Measurements from ENCODE around the gene PRRX1.

Gene PRRX1

DNA sequence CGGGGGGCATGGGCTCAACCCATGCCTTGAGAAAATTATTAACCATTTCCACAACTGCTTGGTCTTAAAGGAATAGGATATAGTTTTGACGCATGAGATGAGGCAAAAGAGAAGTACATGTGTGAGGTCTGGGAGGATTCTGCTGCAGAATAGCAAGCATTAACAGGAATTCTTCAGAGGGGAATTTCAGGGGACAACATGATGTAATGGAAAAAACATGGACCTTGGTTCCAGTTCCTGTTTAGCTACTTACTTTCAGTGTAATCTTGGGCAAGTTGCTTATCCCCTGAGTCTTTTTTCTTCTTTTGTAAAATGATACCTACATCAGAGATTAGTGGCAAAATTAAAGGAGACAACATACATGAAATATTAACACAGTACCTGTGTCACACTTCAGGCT lies 85.6 kb downstream of the PRRX1 start:
- peaks cover 0 to 8% (median 1%) of the 10 kb centered on the region in 4 donors for H3K4me1 ChIP-seq
- H3K27me3 ChIP-seq: no peaks in the 10 kb centered on the region
- intact Hi-C loops (cut with DNase I; ENCODE audit: low total_unique reads): no loop called here
- H3K4me3 ChIP-seq: no peak overlapping the region
- no peaks in the 10 kb centered on the region for H3K9me3 ChIP-seq
- no peak overlapping the region for H3K27ac ChIP-seq
- no peaks in the 10 kb centered on the region for H3K36me3 ChIP-seq
- no peak for DNase-seq
- TF ChIP-seq, protein P1, sequence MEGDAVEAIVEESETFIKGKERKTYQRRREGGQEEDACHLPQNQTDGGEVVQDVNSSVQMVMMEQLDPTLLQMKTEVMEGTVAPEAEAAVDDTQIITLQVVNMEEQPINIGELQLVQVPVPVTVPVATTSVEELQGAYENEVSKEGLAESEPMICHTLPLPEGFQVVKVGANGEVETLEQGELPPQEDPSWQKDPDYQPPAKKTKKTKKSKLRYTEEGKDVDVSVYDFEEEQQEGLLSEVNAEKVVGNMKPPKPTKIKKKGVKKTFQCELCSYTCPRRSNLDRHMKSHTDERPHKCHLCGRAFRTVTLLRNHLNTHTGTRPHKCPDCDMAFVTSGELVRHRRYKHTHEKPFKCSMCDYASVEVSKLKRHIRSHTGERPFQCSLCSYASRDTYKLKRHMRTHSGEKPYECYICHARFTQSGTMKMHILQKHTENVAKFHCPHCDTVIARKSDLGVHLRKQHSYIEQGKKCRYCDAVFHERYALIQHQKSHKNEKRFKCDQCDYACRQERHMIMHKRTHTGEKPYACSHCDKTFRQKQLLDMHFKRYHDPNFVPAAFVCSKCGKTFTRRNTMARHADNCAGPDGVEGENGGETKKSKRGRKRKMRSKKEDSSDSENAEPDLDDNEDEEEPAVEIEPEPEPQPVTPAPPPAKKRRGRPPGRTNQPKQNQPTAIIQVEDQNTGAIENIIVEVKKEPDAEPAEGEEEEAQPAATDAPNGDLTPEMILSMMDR (IDR thresholded peaks at IDR 0.05): no peak

DNA sequence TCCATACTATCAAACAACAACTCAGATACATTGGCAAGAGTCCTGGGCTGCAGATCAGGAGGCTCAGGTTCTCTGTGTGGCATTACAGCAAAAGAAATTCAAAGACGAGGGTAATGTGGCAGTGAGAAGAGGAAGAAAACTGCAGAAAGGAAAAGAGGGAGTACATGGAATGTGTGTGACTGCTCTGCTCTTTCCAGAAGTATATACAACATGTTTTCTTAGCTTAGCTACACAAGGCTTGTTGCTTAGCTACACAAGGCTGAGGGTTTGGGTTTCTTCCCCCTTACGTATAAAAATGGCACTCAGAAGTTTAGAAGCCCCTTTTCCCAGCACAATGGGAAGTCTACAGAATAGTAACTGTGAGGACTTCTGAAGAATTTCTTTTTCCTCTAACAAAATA lies 86.0 kb downstream of the PRRX1 start:
- intact Hi-C loops (cut with DNase I; ENCODE audit: low total_unique reads): no loop called here
- no peaks in the 10 kb centered on the region for H3K36me3 ChIP-seq
- H3K9me3 ChIP-seq: no peaks in the 10 kb centered on the region
- peaks cover 0 to 8% (median 1%) of the 10 kb centered on the region in 4 donors for H3K4me1 ChIP-seq
- H3K27ac ChIP-seq: no peak overlapping the region
- H3K27me3 ChIP-seq: no peaks in the 10 kb centered on the region
- DNase-seq: no peak
- no peak overlapping the region for H3K4me3 ChIP-seq
- TF ChIP-seq, protein P1 (IDR thresholded peaks at IDR 0.05): no peak

DNA sequence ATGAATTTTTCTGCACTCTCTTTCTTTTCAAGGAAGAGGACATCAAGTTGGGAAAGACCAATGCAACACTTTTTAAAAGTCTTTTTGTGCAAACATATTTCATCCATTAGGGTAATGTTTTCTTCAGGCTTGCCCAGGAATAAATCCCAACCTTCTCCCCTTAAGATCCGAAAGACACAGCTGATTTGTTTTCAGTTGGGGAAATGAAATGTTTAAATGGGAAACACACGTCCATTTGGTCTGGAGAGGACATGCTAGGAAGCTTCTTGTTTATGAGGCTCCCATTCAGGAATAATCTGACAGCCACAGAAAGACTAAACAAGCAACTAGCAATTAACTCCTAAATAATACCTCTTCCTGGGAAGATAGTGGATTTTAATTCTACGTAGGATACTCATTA lies 91.9 kb downstream of the PRRX1 start:
- Histone ChIP-seq H3K36me3 (no peaks in the 10 kb centered on the region), H3K27ac (no peak overlapping the region), H3K4me3 (no peak overlapping the region), H3K4me1 (no peaks in the 10 kb centered on the region), H3K9me3 (no peaks in the 10 kb centered on the region), H3K27me3 (no peaks in the 10 kb centered on the region)
- TF ChIP-seq, protein P1 (IDR thresholded peaks at IDR 0.05): no peak
- intact Hi-C loops (cut with DNase I; ENCODE audit: low total_unique reads): no loop called here
- no peak for DNase-seq

DNA sequence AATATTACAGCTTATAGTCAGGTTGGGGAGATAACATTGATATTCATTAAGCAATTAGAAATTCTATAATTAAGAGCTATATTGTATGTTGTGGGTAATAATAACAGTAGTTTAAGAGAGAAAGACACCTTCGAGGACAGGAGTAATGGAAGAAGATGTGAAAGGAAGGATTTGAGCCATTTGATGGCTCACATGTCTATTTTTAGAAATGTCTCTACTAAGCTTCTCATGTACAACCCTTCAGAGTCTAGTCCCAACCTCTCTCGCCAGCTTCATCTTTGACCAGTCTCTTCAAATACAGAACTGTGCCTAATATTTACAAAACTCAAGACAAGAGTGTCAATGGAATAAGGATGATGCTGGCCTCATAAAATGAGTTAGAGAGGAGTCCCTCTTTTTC lies 95.1 kb downstream of the PRRX1 start:
- DNase-seq: no peak
- no peak overlapping the region for H3K4me3 ChIP-seq
- intact Hi-C loops (cut with DNase I; ENCODE audit: low total_unique reads): no loop called here
- no peak overlapping the region for H3K27ac ChIP-seq
- H3K9me3 ChIP-seq: no peaks in the 10 kb centered on the region
- TF ChIP-seq, protein P1 (IDR thresholded peaks at IDR 0.05): no peak
- no peaks in the 10 kb centered on the region for H3K4me1 ChIP-seq
- H3K27me3 ChIP-seq: no peaks in the 10 kb centered on the region
- H3K36me3 ChIP-seq: no peaks in the 10 kb centered on the region

DNA sequence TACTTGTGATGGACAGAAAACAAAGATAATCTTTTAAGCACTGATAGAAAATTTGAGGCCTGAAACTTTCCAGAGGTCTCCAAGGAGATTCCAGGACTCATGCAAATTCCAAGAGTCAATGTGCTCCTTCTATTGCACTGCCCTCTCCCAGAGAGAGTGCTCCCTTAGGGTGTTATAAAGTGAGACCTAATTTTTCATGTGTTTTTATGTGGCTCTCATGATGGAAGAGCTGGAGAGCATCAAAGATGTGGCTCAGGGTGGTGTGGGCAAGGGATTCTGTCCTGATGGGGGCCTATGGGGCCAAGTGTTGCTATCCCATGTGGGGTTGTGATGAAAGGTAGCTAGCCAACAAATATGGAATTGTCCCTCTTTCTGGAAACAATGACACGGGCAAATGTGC lies 101.3 kb downstream of the PRRX1 start:
- TF ChIP-seq, protein P1 (IDR thresholded peaks at IDR 0.05): no peak
- intact Hi-C loops (cut with DNase I; ENCODE audit: low total_unique reads): loop anchor here (5.0 to 10.0 kb wide), 3 partner anchors 78 to 750 kb away; no protein-coding TSS in a partner anchor

More for the DNA sequence above, 101.3 kb downstream of the PRRX1 start:
- no peaks in the 10 kb centered on the region for H3K36me3 ChIP-seq
- H3K27me3 ChIP-seq: no peaks in the 10 kb centered on the region
- no peak overlapping the region for H3K4me3 ChIP-seq
- no peaks in the 10 kb centered on the region for H3K4me1 ChIP-seq
- H3K27ac ChIP-seq: no peak overlapping the region
- H3K9me3 ChIP-seq: no peaks in the 10 kb centered on the region
- no peak for DNase-seq
